Measurements from ENCODE around the gene ARHGEF25. TPM values are rescaled to one million over a fixed set of nuclear protein-coding genes. Genes with fewer than 3 reads are reported as not detected.

Gene ARHGEF25
- total RNA-seq, 1 experiment from 2014 or later = 5.2 TPM

- Mint-ChIP-seq H3K9me3 (ENCODE audit: unreplicated experiment) (no peaks in the 10 kb centered on the region), H3K4me1 (ENCODE audit: low read depth, unreplicated experiment) (peaks cover 8% of the 10 kb centered on the region), H3K4me3 (ENCODE audit: unreplicated experiment) (no peak overlapping the region), H3K27me3 (ENCODE audit: insufficient read depth, unreplicated experiment) (no peaks in the 10 kb centered on the region), H3K27ac (ENCODE audit: unreplicated experiment) (no peak overlapping the region), H3K36me3 (ENCODE audit: insufficient read depth, unreplicated experiment) (peaks cover 7% of the 10 kb centered on the region)
- peak in 1 of 2 experiments; percentile 14 for DNase-seq
- H3K4me1 ChIP-seq = peaks cover 17% of the 10 kb centered on the region
- intact Hi-C loops (cut with micrococcal nuclease; ENCODE audit: unreplicated experiment) = no loop called here
- no peaks in the 10 kb centered on the region for H3K9me3 ChIP-seq
- CTCF ChIA-PET = no interaction called here
- POLR2A ChIA-PET = no interaction called here
- H3K4me3 ChIP-seq (ENCODE audit: low read depth, low read length) = no peak overlapping the region
- H3K27me3 ChIP-seq (replicated peaks; ENCODE audit: control insufficient read depth, insufficient read depth, low read length) = no peaks in the 10 kb centered on the region
- TF ChIP-seq CTCF (IDR thresholded peaks at IDR 0.05; ENCODE audit: insufficient read depth in 1 of 2, low read depth in 1 of 2, low read length in 1 of 2, severe bottlenecking in 1 of 2, unreplicated experiment in 1 of 2) = no peak
- no TSS peak for BruUV-seq (replicated peaks)
- no peaks in the 10 kb centered on the region for H3K36me3 ChIP-seq (ENCODE audit: control insufficient read depth, insufficient read depth, low read length)
These were observed 34.5 kb upstream of the ARHGEF25 start for GRCh38 chr12:57576613-57577160.

GRCh38 chr12:57577981-57578758 is 33.1 kb upstream of the ARHGEF25 start:
- Mint-ChIP-seq H3K9me3 (ENCODE audit: unreplicated experiment) (no peaks in the 10 kb centered on the region), H3K36me3 (ENCODE audit: insufficient read depth, unreplicated experiment) (no peaks in the 10 kb centered on the region), H3K27ac (ENCODE audit: unreplicated experiment) (no peak overlapping the region), H3K27me3 (ENCODE audit: insufficient read depth, unreplicated experiment) (no peaks in the 10 kb centered on the region), H3K4me3 (ENCODE audit: unreplicated experiment) (no peak overlapping the region), H3K4me1 (ENCODE audit: low read depth, unreplicated experiment) (peaks cover 11% of the 10 kb centered on the region)
- Histone ChIP-seq H3K4me3 (ENCODE audit: low read depth, low read length) (no peak overlapping the region), H3K36me3 (ENCODE audit: control insufficient read depth, insufficient read depth, low read length) (no peaks in the 10 kb centered on the region), H3K4me1 (peaks cover 17% of the 10 kb centered on the region), H3K27me3 (replicated peaks; ENCODE audit: control insufficient read depth, insufficient read depth, low read length) (no peaks in the 10 kb centered on the region), H3K9me3 (no peaks in the 10 kb centered on the region)
- peak in 1 of 2 experiments; percentile 9 for DNase-seq
- intact Hi-C loops (cut with micrococcal nuclease; ENCODE audit: unreplicated experiment) = no loop called here
- ChIA-PET CTCF (no interaction called here), POLR2A (no interaction called here)
- BruUV-seq (replicated peaks) = no TSS peak
- no peak for TF ChIP-seq CTCF (IDR thresholded peaks at IDR 0.05; ENCODE audit: insufficient read depth in 1 of 2, low read depth in 1 of 2, low read length in 1 of 2, severe bottlenecking in 1 of 2, unreplicated experiment in 1 of 2)

GRCh38 chr12:57579011-57579410 is 32.2 kb upstream of the ARHGEF25 start:
- Mint-ChIP-seq H3K9me3 (ENCODE audit: unreplicated experiment) (no peaks in the 10 kb centered on the region), H3K36me3 (ENCODE audit: insufficient read depth, unreplicated experiment) (no peaks in the 10 kb centered on the region), H3K27me3 (ENCODE audit: insufficient read depth, unreplicated experiment) (no peaks in the 10 kb centered on the region), H3K4me3 (ENCODE audit: unreplicated experiment) (no peak overlapping the region), H3K27ac (ENCODE audit: unreplicated experiment) (no peak overlapping the region), H3K4me1 (ENCODE audit: low read depth, unreplicated experiment) (peaks cover 16% of the 10 kb centered on the region)
- Histone ChIP-seq H3K4me1 (peaks cover 17% of the 10 kb centered on the region), H3K36me3 (ENCODE audit: control insufficient read depth, insufficient read depth, low read length) (no peaks in the 10 kb centered on the region), H3K4me3 (ENCODE audit: low read depth, low read length) (no peak overlapping the region), H3K9me3 (no peaks in the 10 kb centered on the region), H3K27me3 (replicated peaks; ENCODE audit: control insufficient read depth, insufficient read depth, low read length) (no peaks in the 10 kb centered on the region)
- DNase-seq = peak in 1 of 2 experiments; percentile 10
- CTCF ChIA-PET = no interaction called here
- POLR2A ChIA-PET = no interaction called here
- TF ChIP-seq CTCF (IDR thresholded peaks at IDR 0.05; ENCODE audit: insufficient read depth in 1 of 2, low read depth in 1 of 2, low read length in 1 of 2, severe bottlenecking in 1 of 2, unreplicated experiment in 1 of 2) = no peak
- BruUV-seq (replicated peaks) = no TSS peak
- intact Hi-C loops (cut with micrococcal nuclease; ENCODE audit: unreplicated experiment) = no loop called here

Measured in Caco-2 (cell line).